HepG2 (cell line): ENCODE results near the gene CACNA1C. TPM values are rescaled to one million over a fixed set of nuclear protein-coding genes. Genes with fewer than 3 reads are reported as not detected.

ENCODE experiments used
- ATAC-seq: fragments of 200-7000 bp; cut with Tn5 transposase; 3 replicates; pipeline ENCODE4 v1.9.1; 2020; ENCODE audit warnings: mild to moderate bottlenecking, moderate library complexity
- BruUV-seq: library from RNA; stranded (reverse); fragments of 400-500 nt; replicated peaks from 2 replicates; lab custom pipeline; 2021; lab: Mats Ljungman, UMichigan
- CTCF ChIA-PET: fragments of 300-600 bp; formaldehyde crosslinking; extraction: SDS; loops from one replicate; lab custom pipeline; 2021; ENCODE audit warnings: low total read pairs, inconsistent platforms, low intra/inter-chr PET ratio; lab: Yijun Ruan, JAX
- POLR2A ChIA-PET: fragments of 350-600 bp; sonication (Branson Sonifier 250); formaldehyde crosslinking; loops from one replicate; lab custom pipeline; 2020; ENCODE audit warnings: antibody characterized with exemption, inconsistent platforms; lab: Yijun Ruan, JAX
- DNase-seq: peaks from one replicate; pipeline ENCODE4 v3.0.0-alpha.2; 2015; ENCODE audit warnings: low spot score
- FAIRE-seq: peaks from 3 replicates; lab custom pipeline; 2011; peaks lifted over from hg19 to GRCh38; lab: Jason Lieb, UNC
- H2AFZ ChIP-seq: one replicate; pipeline ENCODE4 v1.6.1; 2011; ENCODE audit warnings: low read length, inconsistent platforms
- H3K27ac ChIP-seq: fragments of 300-600 bp; 3 replicates; pipeline ENCODE4 v1.8.0; 2011; ENCODE audit warnings: mixed run types, mild to moderate bottlenecking, mixed read lengths, low read length, inconsistent platforms; ENCODE audit not compliant: insufficient read depth; ENCODE audit errors: extremely low read length
- H3K27me3 ChIP-seq, 2 experiments: fragments of 200-600 bp in 1 of 2; 2 replicates in 1 of 2; 3 replicates in 1 of 2; pipeline versions ENCODE4 v1.6.0 to v1.8.0; 2011; ENCODE audit warnings: low read length in 2 of 2, mild to moderate bottlenecking in 2 of 2, moderate library complexity in 2 of 2, inconsistent platforms in 1 of 2; ENCODE audit not compliant: insufficient read depth in 2 of 2, control insufficient read depth in 1 of 2
- H3K36me3 ChIP-seq, 2 experiments: fragments of 200-600 bp in 1 of 2; replicated peaks in 1 of 2; 2 replicates in 1 of 2; 3 replicates in 1 of 2; pipeline versions ENCODE4 v1.5.1 to v1.8.0; 2011; ENCODE audit warnings: low read length in 2 of 2, inconsistent platforms in 1 of 2; ENCODE audit not compliant: insufficient read depth in 2 of 2, control insufficient read depth in 1 of 2
- H3K4me1 ChIP-seq: 2 replicates; pipeline ENCODE4 v1.5.1; 2012; ENCODE audit warnings: low read length, inconsistent platforms; ENCODE audit not compliant: insufficient read depth
- H3K4me2 ChIP-seq: 2 replicates; pipeline ENCODE4 v1.6.0; 2011; ENCODE audit warnings: low read depth, low read length, inconsistent platforms
- H3K4me3 ChIP-seq, 3 experiments: fragments of 200-600 bp in 1 of 3; sonication (generic), shearing (Covaris generic) in 1 of 3; replicated peaks in 1 of 3; 2 replicates each; pipeline ENCODE4 v1.5.1; 2011 to 2016; ENCODE audit warnings: low read length in 3 of 3, inconsistent platforms in 2 of 3, low read depth in 2 of 3, mild to moderate bottlenecking in 2 of 3, control low read depth in 1 of 3, mixed read lengths in 1 of 3; ENCODE audit not compliant: insufficient read depth in 1 of 3
- H3K79me2 ChIP-seq: one replicate; pipeline ENCODE4 v1.6.1; 2011; ENCODE audit warnings: low read length, inconsistent platforms; ENCODE audit not compliant: insufficient read depth
- H3K9ac ChIP-seq: 2 replicates; pipeline ENCODE4 v1.6.0; 2011; ENCODE audit warnings: mild to moderate bottlenecking, low read depth, low read length, inconsistent platforms; ENCODE audit not compliant: insufficient read depth
- H3K9me3 ChIP-seq: 2 replicates; pipeline ENCODE4 v1.5.1; 2012; ENCODE audit warnings: mild to moderate bottlenecking, low read length
- H4K20me1 ChIP-seq: 2 replicates; pipeline ENCODE4 v1.6.0; 2011; ENCODE audit warnings: inconsistent platforms, mild to moderate bottlenecking, low read length, moderate library complexity; ENCODE audit not compliant: insufficient read depth
- EHMT2 ChIP-seq: fragments of 200-600 bp; sonication (generic); IDR thresholded peaks from 2 replicates; pipeline ENCODE4 v1.7.0; 2017; ENCODE audit warnings: antibody characterized with exemption, low read depth, low read length, borderline replicate concordance
- ELK4 ChIP-seq: sonication (generic); formaldehyde crosslinking; IDR thresholded peaks from 2 replicates; pipeline ENCODE4 v1.9.0; 2021; ENCODE audit warnings: missing genetic modification reagents, borderline replicate concordance
- HDAC1 ChIP-seq: sonication (generic); formaldehyde crosslinking; IDR thresholded peaks from 2 replicates; pipeline ENCODE4 v1.5.1; 2020; ENCODE audit warnings: mild to moderate bottlenecking, missing genetic modification reagents
- NCOA2 ChIP-seq: sonication (generic); formaldehyde crosslinking; IDR thresholded peaks from 2 replicates; pipeline ENCODE4 v1.8.0; 2022; ENCODE audit warnings: inconsistent platforms
- PAX8 ChIP-seq: sonication (generic); formaldehyde crosslinking; IDR thresholded peaks from 2 replicates; pipeline ENCODE4 v1.8.0; 2022; ENCODE audit warnings: mild to moderate bottlenecking, missing genetic modification reagents, borderline replicate concordance
- PBX2 ChIP-seq: IDR thresholded peaks from 2 replicates; pipeline ENCODE4 v1.6.1; 2016; ENCODE audit warnings: control low read depth
- SRSF9 ChIP-seq: fragments of 200-400 bp; formaldehyde crosslinking; IDR thresholded peaks from 2 replicates; pipeline ENCODE4 v1.6.1; 2018; ENCODE audit warnings: borderline replicate concordance, mild to moderate bottlenecking, low read depth, low read length; ENCODE audit not compliant: insufficient read depth, poor library complexity, severe bottlenecking
- TAF1 ChIP-seq: sonication (generic); formaldehyde crosslinking; IDR thresholded peaks from 2 replicates; pipeline ENCODE4 v1.4.0; 2020; ENCODE audit warnings: missing genetic modification reagents
- TRIM22 ChIP-seq: fragments of 450-650 bp; IDR thresholded peaks from 2 replicates; pipeline ENCODE4 v1.6.1; 2017
- ZNF510 ChIP-seq: sonication (generic); formaldehyde crosslinking; IDR thresholded peaks from 2 replicates; pipeline ENCODE4 v1.4.0; 2020; ENCODE audit warnings: low read depth, mild to moderate bottlenecking, missing genetic modification reagents
- WGBS: methylation state at CpG from one replicate; pipeline ENCODE4 v1.1.6; 2017; ENCODE audit warnings: low lambda C conversion rate; 5-methylcytosine and 5-hydroxymethylcytosine counted together
- in situ Hi-C: cut with HindIII; loops from 2 replicates; pipeline ENCODE4 v1.10.0; 2017; ENCODE audit warnings: low pct_unique_long_range_greater_than_20kb; ENCODE audit not compliant: extremely low pct_ligation_motif_present
- intact Hi-C: fragments of 100-400 bp; cut with micrococcal nuclease; formaldehyde crosslinking; loops from one replicate; pipeline ENCODE4 v1.10.0; 2022; ENCODE audit not compliant: unreplicated experiment
- polyA plus RNA-seq, 8 experiments: library from polyadenylated mRNA; depleted of rRNA in 3 of 8; stranded (reverse) in 7 of 8; unstranded in 1 of 8; fragments of >200 nt; fragmentation: Illumina TruSeq in 4 of 8; extraction: Trizol in 4 of 8; gene quantifications; 2 replicates each; pipeline versions ENCODE4 v1.2.1 to v1.2.3, GENCODE V29; 2011 to 2016; ENCODE audit warnings: low read depth in 4 of 8, missing spikeins in 1 of 8, mixed read lengths in 1 of 8; ENCODE audit not compliant: insufficient read depth in 1 of 8
- total RNA-seq, 5 experiments: library from RNA; depleted of rRNA; stranded (reverse); fragments of >200 nt; fragmentation: Illumina TruSeq; extraction: Trizol; gene quantifications; 2 replicates each; pipeline ENCODE4 v1.2.3, GENCODE V29; 2016; ENCODE audit warnings: low read depth in 1 of 5

The CACNA1C gene
- total and polyA plus RNA-seq, 2 of the 13 experiments (the other 11 are each of a cell fraction or from before 2014, with no cell fraction given): not detected

- intact Hi-C loops (no loop called here), in situ Hi-C loops (no loop called here)
- no peak overlapping the region for H3K4me3 ChIP-seq
- POLR2A ChIA-PET: no interaction called here
- H4K20me1 ChIP-seq: no peaks in the 10 kb centered on the region
- BruUV-seq: no TSS peak
- no peak for FAIRE-seq
- no peak overlapping the region for H2AFZ ChIP-seq
- H3K36me3 ChIP-seq: no peaks in the 10 kb centered on the region
- ATAC-seq: no peak
- H3K9ac ChIP-seq: no peak overlapping the region
- H3K79me2 ChIP-seq: no peaks in the 10 kb centered on the region
- H3K27ac ChIP-seq: no peak overlapping the region
- H3K27me3 ChIP-seq: peaks cover 0 to 75% of the 10 kb centered on the region in 2 experiments; a peak in 4 of 5 replicates
- no peak for DNase-seq
- CTCF ChIA-PET: no interaction called here
- no peaks in the 10 kb centered on the region for H3K9me3 ChIP-seq
- no peaks in the 10 kb centered on the region for H3K4me1 ChIP-seq
- H3K4me2 ChIP-seq: no peak overlapping the region
- TF ChIP-seq HDAC1 (CRISPR knock-in tag) (no peak), PAX8 (no peak), TAF1 (CRISPR knock-in tag) (no peak), PBX2 (CRISPR knock-in tag) (no peak)
- WGBS: 58% methylated on average over 13 of the region's 13 CpGs
Observed at GRCh38 chr12:2692080-2692479, 639.3 kb downstream of the CACNA1C start.

GRCh38 chr12:2693244-2693860 lies 640.6 kb downstream of the CACNA1C start:
- CTCF ChIA-PET: no interaction called here
- FAIRE-seq: no peak
- in situ Hi-C loops: no loop called here

More at GRCh38 chr12:2693244-2693860, 640.6 kb downstream of the CACNA1C start:
- Histone ChIP-seq H3K9me3 (no peaks in the 10 kb centered on the region), H3K27ac (no peak overlapping the region), H3K4me1 (no peaks in the 10 kb centered on the region), H3K4me2 (no peak overlapping the region), H3K9ac (no peak overlapping the region), H3K79me2 (no peaks in the 10 kb centered on the region), H3K36me3 (no peaks in the 10 kb centered on the region), H2AFZ (no peak overlapping the region), H3K27me3 (peaks cover 0 to 70% of the 10 kb centered on the region in 2 experiments; a peak in 3 of 5 replicates), H3K4me3 (no peak overlapping the region), H4K20me1 (no peaks in the 10 kb centered on the region)
- no TSS peak for BruUV-seq
- POLR2A ChIA-PET: no interaction called here
- ATAC-seq: no peak
- intact Hi-C loops: no loop called here
- 34% methylated on average over 10 of the region's 10 CpGs for WGBS
- no peak for TF ChIP-seq SRSF9
- TF ChIP-seq ELK4 (CRISPR knock-in tag): no peak
- no peak for TF ChIP-seq ZNF510
- no peak for TF ChIP-seq HDAC1 (CRISPR knock-in tag)
- no peak for TF ChIP-seq EHMT2
- no peak for TF ChIP-seq NCOA2 (CRISPR knock-in tag)
- no peak for TF ChIP-seq TRIM22
- no peak for DNase-seq
